Uterus (tissue), 2 donors: ENCODE results near the gene COL4A2.

ENCODE experiments used
- CTCF ChIP-seq, 4 experiments: fragments of 200-600 bp in 2 of 4; fragments of 450-650 bp in 2 of 4; sonication (generic) in 2 of 4; IDR thresholded peaks; one replicate each; pipeline ENCODE4 v1.5.1; 2016 to 2019; ENCODE audit warnings: antibody characterized with exemption in 4 of 4, mild to moderate bottlenecking in 2 of 4, moderate library complexity in 1 of 4
- POLR2A ChIP-seq, 2 donors: fragments of 450-650 bp; IDR thresholded peaks; one replicate each; pipeline ENCODE4 v1.6.1; 2016; ENCODE audit warnings: antibody characterized with exemption in 2 of 2, mild to moderate bottlenecking in 1 of 2, moderate library complexity in 1 of 2

- TF ChIP-seq CTCF (IDR thresholded peaks at IDR 0.05) (no peak), POLR2A (IDR thresholded peaks at IDR 0.05) (no peak)
Observed at GRCh38 chr13:110303644-110304043, 3.4 kb upstream of the COL4A2 start.
